Keratinocyte (primary cell): ENCODE results near the gene NOS1AP. TPM values are rescaled to one million over a fixed set of nuclear protein-coding genes. Genes with fewer than 3 reads are reported as not detected.

Experiments used
- DNase-seq: peaks from one replicate; pipeline ENCODE4 v3.0.0-alpha.2; 2011; ENCODE audit warnings: low read depth, missing footprints, low spot score
- FAIRE-seq: peaks from 2 replicates; lab custom pipeline; 2011; peaks lifted over from hg19 to GRCh38; lab: Jason Lieb, UNC
- H2AFZ ChIP-seq: 2 replicates; pipeline ENCODE4 v1.6.0; 2012; ENCODE audit warnings: low read length, control low read depth, inconsistent platforms; ENCODE audit not compliant: control insufficient read depth
- H3K27ac ChIP-seq: 2 replicates; pipeline ENCODE4 v1.5.1; 2011; ENCODE audit warnings: low read length; ENCODE audit not compliant: control insufficient read depth, insufficient read depth
- H3K27me3 ChIP-seq: 3 replicates; pipeline ENCODE4 v1.6.0; 2011; ENCODE audit warnings: low read length; ENCODE audit not compliant: control insufficient read depth, insufficient read depth; ENCODE audit errors: extremely low read depth
- H3K36me3 ChIP-seq, 2 experiments: 2 replicates in 1 of 2; 3 replicates in 1 of 2; pipeline ENCODE4 v1.5.1; 2011; ENCODE audit warnings: low read length in 2 of 2, mild to moderate bottlenecking in 1 of 2; ENCODE audit not compliant: control insufficient read depth in 2 of 2, insufficient read depth in 2 of 2; ENCODE audit errors: extremely low read depth in 1 of 2
- H3K4me1 ChIP-seq: 3 replicates; pipeline ENCODE4 v1.5.1; 2011; ENCODE audit warnings: low read length; ENCODE audit not compliant: control insufficient read depth, insufficient read depth; ENCODE audit errors: extremely low read depth
- H3K4me2 ChIP-seq: 3 replicates; pipeline ENCODE4 v1.6.0; 2011; ENCODE audit warnings: low read depth, low read length; ENCODE audit not compliant: control insufficient read depth, insufficient read depth; ENCODE audit errors: extremely low read depth
- H3K4me3 ChIP-seq, 3 experiments: fragments of 200-600 bp in 1 of 3; sonication (generic) in 1 of 3; 2 replicates in 2 of 3; 3 replicates in 1 of 3; pipeline ENCODE4 v1.5.1; 2011 to 2016; ENCODE audit warnings: low read length in 3 of 3, mild to moderate bottlenecking in 3 of 3, control low read depth in 2 of 3, inconsistent platforms in 1 of 3, low read depth in 1 of 3, mixed read lengths in 1 of 3, mixed run types in 1 of 3, moderate library complexity in 1 of 3; ENCODE audit not compliant: control insufficient read depth in 2 of 3, insufficient read depth in 2 of 3; ENCODE audit errors: extremely low read depth in 1 of 3
- H3K79me2 ChIP-seq: 2 replicates; pipeline ENCODE4 v1.6.0; 2012; ENCODE audit warnings: low read length; ENCODE audit not compliant: control insufficient read depth, insufficient read depth
- H3K9ac ChIP-seq: 3 replicates; pipeline ENCODE4 v1.6.0; 2011; ENCODE audit warnings: low read length; ENCODE audit not compliant: control insufficient read depth, insufficient read depth; ENCODE audit errors: extremely low read depth
- H3K9me1 ChIP-seq: 3 replicates; pipeline ENCODE4 v1.6.0; 2011; ENCODE audit warnings: low read length; ENCODE audit not compliant: control insufficient read depth, insufficient read depth; ENCODE audit errors: extremely low read depth
- H3K9me3 ChIP-seq: 2 replicates; pipeline ENCODE4 v1.5.1; 2012; ENCODE audit warnings: low read depth, low read length; ENCODE audit not compliant: control insufficient read depth
- H4K20me1 ChIP-seq: 3 replicates; pipeline ENCODE4 v1.6.0; 2011; ENCODE audit warnings: low read length; ENCODE audit not compliant: control insufficient read depth, insufficient read depth; ENCODE audit errors: extremely low read depth
- EZH2 ChIP-seq: IDR thresholded peaks from one replicate; pipeline ENCODE4 v1.6.1; 2012; ENCODE audit warnings: inconsistent platforms, mild to moderate bottlenecking, low read length, moderate library complexity
- dilution Hi-C: fragments of 300-500 bp; cut with MboI; formaldehyde crosslinking; loops from one replicate; pipeline ENCODE4 v1.7.0; 2020; ENCODE audit warnings: low sequenced_read_pairs; ENCODE audit not compliant: extremely low pct_ligation_motif_present
- polyA plus RNA-seq, 5 experiments: library from polyadenylated mRNA; depleted of rRNA in 3 of 5; stranded (reverse) in 3 of 5; stranded (forward) in 1 of 5; unstranded in 1 of 5; fragments of >200 nt; gene quantifications; 1 replicate in 1 of 5; 2 replicates in 3 of 5; 3 replicates in 1 of 5; pipeline versions ENCODE4 v1.2.1 to v1.2.3, GENCODE V29; 2011 to 2012; ENCODE audit warnings: missing spikeins in 2 of 5, low read depth in 1 of 5, low replicate concordance in 1 of 5
- TF ChIP-seq, protein P1 (sequence below), 3 experiments: IDR thresholded peaks in 1 of 3; conservative IDR thresholded peaks in 1 of 3; optimal IDR thresholded peaks in 1 of 3; 2 replicates in 2 of 3; 3 replicates in 1 of 3; pipeline versions ENCODE3 to v1.5.1; 2011; ENCODE audit warnings: low read length in 3 of 3, mild to moderate bottlenecking in 3 of 3, moderate library complexity in 2 of 3, control low read depth in 1 of 3, inconsistent platforms in 1 of 3; ENCODE audit not compliant: insufficient read depth in 2 of 3; ENCODE audit errors: extremely low read depth in 1 of 3

The NOS1AP gene
- polyA plus RNA-seq, 1 donor (not counting 4 experiments of a cell fraction or from before 2014, with no cell fraction given): not detected

- H3K4me1 ChIP-seq: peaks cover 11% of the 10 kb centered on the region
- H3K4me3 ChIP-seq: no peak overlapping the region
These were observed 236.5 kb downstream of the NOS1AP start for GRCh38 chr1:162305969-162306368.

DNA sequence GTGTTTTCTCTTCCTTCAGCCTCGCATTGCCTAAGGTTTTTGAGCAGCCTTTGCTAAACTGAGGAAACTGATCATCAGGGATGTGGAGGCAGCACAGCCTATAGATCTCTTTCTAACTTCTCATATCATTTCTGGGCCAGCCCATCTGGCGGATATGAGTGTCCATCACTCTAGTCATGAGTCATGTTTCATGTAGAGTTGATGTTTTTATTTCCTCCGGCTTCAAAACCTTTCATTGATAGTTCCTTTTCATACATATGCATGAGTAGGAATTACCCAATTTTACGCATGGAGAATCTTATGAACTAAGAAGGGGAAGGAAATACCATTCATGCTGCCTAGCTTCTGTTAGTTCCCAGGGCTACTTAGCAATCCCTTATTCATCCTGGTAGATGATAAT, 240.8 kb downstream of the NOS1AP start:
- H3K9me1 ChIP-seq: no peaks in the 10 kb centered on the region
- H4K20me1 ChIP-seq: no peaks in the 10 kb centered on the region
- TF ChIP-seq, protein P1, sequence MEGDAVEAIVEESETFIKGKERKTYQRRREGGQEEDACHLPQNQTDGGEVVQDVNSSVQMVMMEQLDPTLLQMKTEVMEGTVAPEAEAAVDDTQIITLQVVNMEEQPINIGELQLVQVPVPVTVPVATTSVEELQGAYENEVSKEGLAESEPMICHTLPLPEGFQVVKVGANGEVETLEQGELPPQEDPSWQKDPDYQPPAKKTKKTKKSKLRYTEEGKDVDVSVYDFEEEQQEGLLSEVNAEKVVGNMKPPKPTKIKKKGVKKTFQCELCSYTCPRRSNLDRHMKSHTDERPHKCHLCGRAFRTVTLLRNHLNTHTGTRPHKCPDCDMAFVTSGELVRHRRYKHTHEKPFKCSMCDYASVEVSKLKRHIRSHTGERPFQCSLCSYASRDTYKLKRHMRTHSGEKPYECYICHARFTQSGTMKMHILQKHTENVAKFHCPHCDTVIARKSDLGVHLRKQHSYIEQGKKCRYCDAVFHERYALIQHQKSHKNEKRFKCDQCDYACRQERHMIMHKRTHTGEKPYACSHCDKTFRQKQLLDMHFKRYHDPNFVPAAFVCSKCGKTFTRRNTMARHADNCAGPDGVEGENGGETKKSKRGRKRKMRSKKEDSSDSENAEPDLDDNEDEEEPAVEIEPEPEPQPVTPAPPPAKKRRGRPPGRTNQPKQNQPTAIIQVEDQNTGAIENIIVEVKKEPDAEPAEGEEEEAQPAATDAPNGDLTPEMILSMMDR (optimal IDR thresholded peaks at IDR 0.05 in 1 of 3, IDR thresholded peaks at IDR 0.05 in 1 of 3, conservative IDR thresholded peaks at IDR 0.05 in 1 of 3; ENCODE audit: extremely low read depth in 1 of 3, insufficient read depth in 2 of 3, low read length in 3 of 3): no peak
- no peak for TF ChIP-seq EZH2
- no peak overlapping the region for H3K4me3 ChIP-seq
- H3K36me3 ChIP-seq: no peaks in the 10 kb centered on the region
- no peak overlapping the region for H3K27ac ChIP-seq
- no peaks in the 10 kb centered on the region for H3K79me2 ChIP-seq
- no peaks in the 10 kb centered on the region for H3K9me3 ChIP-seq
- DNase-seq (no peak), FAIRE-seq (no peak)
- dilution Hi-C loops: no loop called here
- H2AFZ ChIP-seq: no peak overlapping the region
- no peak overlapping the region for H3K9ac ChIP-seq
- H3K4me2 ChIP-seq: no peak overlapping the region
- H3K4me1 ChIP-seq: peaks cover 6% of the 10 kb centered on the region
- no peaks in the 10 kb centered on the region for H3K27me3 ChIP-seq

More at GRCh38 chr1:162305969-162306368, 236.5 kb downstream of the NOS1AP start:
- Histone ChIP-seq H3K9me3 (no peaks in the 10 kb centered on the region), H3K79me2 (no peaks in the 10 kb centered on the region), H2AFZ (no peak overlapping the region), H3K27me3 (no peaks in the 10 kb centered on the region), H3K27ac (no peak overlapping the region), H3K9me1 (no peaks in the 10 kb centered on the region), H3K36me3 (no peaks in the 10 kb centered on the region), H3K9ac (no peak overlapping the region), H3K4me2 (no peak overlapping the region), H4K20me1 (no peaks in the 10 kb centered on the region)
- no peak for DNase-seq
- FAIRE-seq: no peak
- dilution Hi-C loops: no loop called here
- TF ChIP-seq, protein P1 (optimal IDR thresholded peaks at IDR 0.05 in 1 of 3, IDR thresholded peaks at IDR 0.05 in 1 of 3, conservative IDR thresholded peaks at IDR 0.05 in 1 of 3; ENCODE audit: extremely low read depth in 1 of 3, insufficient read depth in 2 of 3, low read length in 3 of 3): no peak
- no peak for TF ChIP-seq EZH2
